Transverse colon (tissue), 3 donors: ENCODE measurements around the gene SUSD2.

Experiments
- CTCF ChIP-seq, 5 experiments: fragments of 200-600 bp in 3 of 5; fragments of 450-650 bp in 2 of 5; sonication (generic) in 3 of 5; IDR thresholded peaks; 1 replicate in 2 of 5; 2 replicates in 3 of 5; pipeline ENCODE4 v1.5.1; 2016 to 2017; ENCODE audit warnings: antibody characterized with exemption in 5 of 5, inconsistent platforms in 3 of 5, mild to moderate bottlenecking in 2 of 5, moderate library complexity in 1 of 5
- EP300 ChIP-seq: sonication (generic); formaldehyde crosslinking; IDR thresholded peaks from one replicate; pipeline ENCODE4 v1.6.1; 2017; ENCODE audit warnings: antibody characterized with exemption, low read depth
- POLR2A ChIP-seq: fragments of 450-650 bp; IDR thresholded peaks from one replicate; pipeline ENCODE4 v1.6.1; 2016; ENCODE audit warnings: antibody characterized with exemption, mild to moderate bottlenecking, moderate library complexity

- TF ChIP-seq EP300 (no peak), CTCF (IDR thresholded peaks at IDR 0.05) (no peak), POLR2A (no peak)
These were observed 27.7 kb downstream of the SUSD2 start for GRCh38 chr22:24209016-24209415.
